Neural crest cell (in vitro differentiated cells): ENCODE results near the gene DOCK3. TPM values are rescaled to one million over a fixed set of nuclear protein-coding genes. Genes with fewer than 3 reads are reported as not detected.

Experiments
- DNase-seq: peaks from one replicate; pipeline ENCODE4 v3.0.0; 2021; ENCODE audit warnings: low read depth, mixed read lengths, low spot score
- H3K27ac Mint-ChIP-seq: one replicate; pipeline ENCODE4 v1.8.0; 2021; ENCODE audit warnings: mild to moderate bottlenecking, mixed read lengths; ENCODE audit not compliant: unreplicated experiment
- H3K27me3 Mint-ChIP-seq: 2 replicates; pipeline ENCODE4 v1.8.0; 2021; ENCODE audit warnings: low read depth, mild to moderate bottlenecking, mixed read lengths
- H3K36me3 Mint-ChIP-seq: 2 replicates; pipeline ENCODE4 v1.8.0; 2021; ENCODE audit warnings: low read depth, mild to moderate bottlenecking, mixed read lengths
- H3K4me1 Mint-ChIP-seq: 2 replicates; pipeline ENCODE4 v1.8.0; 2021; ENCODE audit warnings: mixed read lengths
- H3K4me3 Mint-ChIP-seq: one replicate; pipeline ENCODE4 v1.8.0; 2021; ENCODE audit warnings: mild to moderate bottlenecking, mixed read lengths
- H3K9me3 Mint-ChIP-seq: 2 replicates; pipeline ENCODE4 v1.8.0; 2021; ENCODE audit warnings: mixed read lengths
- CTCF ChIP-seq: fragments of 200-600 bp; sonication (generic); conservative IDR thresholded peaks from 2 replicates; pipeline ENCODE4 v1.5.0; 2021; ENCODE audit warnings: antibody characterized with exemption, mild to moderate bottlenecking
- total RNA-seq: library from RNA; stranded (reverse); gene quantifications from 2 replicates; pipeline ENCODE4 v1.2.1, GENCODE V29; 2021

Gene DOCK3
- total RNA-seq, 1 donor from 2014 or later: 5.0 TPM

DNA sequence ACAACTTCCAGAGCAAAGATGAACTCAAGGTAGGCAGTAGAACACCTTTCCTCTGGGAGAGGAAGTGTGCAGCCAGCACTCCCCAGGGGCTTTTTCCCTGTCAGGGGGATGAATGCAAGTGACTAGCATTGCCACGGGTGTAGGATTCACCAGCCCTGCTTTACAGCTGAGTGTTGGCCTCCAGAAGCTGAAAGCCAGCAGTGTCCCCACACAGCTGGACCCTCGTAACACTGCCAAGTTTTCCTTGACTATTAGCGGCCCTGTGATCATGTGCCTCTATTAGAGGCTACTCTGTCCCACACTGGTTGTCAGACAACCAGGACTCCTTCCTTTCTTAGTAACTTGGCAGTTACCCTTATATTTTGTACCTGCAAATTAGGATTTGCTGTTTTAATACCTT, 605.4 kb downstream of the DOCK3 start:
- no peak overlapping the region for H3K27ac Mint-ChIP-seq
- peaks cover 11% of the 10 kb centered on the region for H3K4me1 Mint-ChIP-seq
- DNase-seq: no peak
- no peak overlapping the region for H3K4me3 Mint-ChIP-seq
- no peak for TF ChIP-seq CTCF
- H3K9me3 Mint-ChIP-seq: peaks cover 10% of the 10 kb centered on the region
- H3K27me3 Mint-ChIP-seq: no peaks in the 10 kb centered on the region
- H3K36me3 Mint-ChIP-seq: peaks cover 11% of the 10 kb centered on the region

DNA sequence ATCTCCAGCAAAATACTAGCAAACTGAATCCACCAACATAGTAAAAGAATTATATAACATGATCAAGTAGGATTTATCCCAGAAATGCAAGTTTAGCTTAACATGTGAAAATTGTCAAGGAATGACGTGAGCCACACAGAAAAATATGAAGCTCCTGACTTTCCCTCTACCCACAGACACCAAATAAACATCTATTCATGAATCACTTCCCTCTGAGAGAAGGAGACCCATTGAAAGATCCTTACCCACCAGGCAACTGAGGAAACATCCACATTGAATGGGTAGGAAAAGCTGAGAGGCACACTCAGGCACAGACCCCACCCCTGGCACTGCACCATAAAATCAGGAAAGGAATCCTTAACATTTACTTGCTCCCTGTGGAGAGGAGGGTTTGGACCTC, 608.2 kb downstream of the DOCK3 start:
- no peak overlapping the region for H3K27ac Mint-ChIP-seq
- no peak overlapping the region for H3K4me3 Mint-ChIP-seq
- H3K36me3 Mint-ChIP-seq: peaks cover 22% of the 10 kb centered on the region
- DNase-seq: no peak
- no peaks in the 10 kb centered on the region for H3K27me3 Mint-ChIP-seq
- peaks cover 18% of the 10 kb centered on the region for H3K9me3 Mint-ChIP-seq
- TF ChIP-seq CTCF: no peak
- H3K4me1 Mint-ChIP-seq: no peaks in the 10 kb centered on the region

- DNase-seq: no peak
- Mint-ChIP-seq H3K36me3 (peaks cover 22% of the 10 kb centered on the region), H3K27me3 (no peaks in the 10 kb centered on the region), H3K4me1 (no peaks in the 10 kb centered on the region), H3K9me3 (peaks cover 18% of the 10 kb centered on the region), H3K4me3 (no peak overlapping the region), H3K27ac (no peak overlapping the region)
- no peak for TF ChIP-seq CTCF
These were observed 608.7 kb downstream of the DOCK3 start for GRCh38 chr3:51283421-51283820.

DNA sequence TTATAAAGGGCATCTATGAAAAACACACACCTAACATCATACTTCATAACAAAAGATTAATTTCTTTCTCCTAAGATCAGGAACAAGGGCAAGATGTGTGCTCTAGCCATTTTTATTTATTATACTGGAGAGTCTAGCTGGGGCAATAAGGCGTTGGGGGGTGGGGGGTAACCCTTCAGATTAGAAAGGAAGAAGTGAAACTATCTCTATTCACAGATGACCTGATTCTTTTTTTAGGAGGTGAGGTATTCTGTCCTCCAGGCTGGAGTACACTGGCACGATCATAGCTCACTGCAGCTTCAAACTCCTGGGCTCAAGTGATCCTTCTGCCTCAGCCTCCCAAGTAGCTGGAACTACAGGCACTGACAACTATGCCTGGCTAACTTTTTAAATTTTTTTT, 620.9 kb downstream of the DOCK3 start:
- TF ChIP-seq CTCF: no peak
- H3K4me1 Mint-ChIP-seq: no peaks in the 10 kb centered on the region
- no peak overlapping the region for H3K27ac Mint-ChIP-seq
- H3K4me3 Mint-ChIP-seq: no peak overlapping the region
- no peak for DNase-seq
- H3K9me3 Mint-ChIP-seq: peaks cover 9% of the 10 kb centered on the region
- H3K27me3 Mint-ChIP-seq: no peaks in the 10 kb centered on the region
- peaks cover 15% of the 10 kb centered on the region for H3K36me3 Mint-ChIP-seq

DNA sequence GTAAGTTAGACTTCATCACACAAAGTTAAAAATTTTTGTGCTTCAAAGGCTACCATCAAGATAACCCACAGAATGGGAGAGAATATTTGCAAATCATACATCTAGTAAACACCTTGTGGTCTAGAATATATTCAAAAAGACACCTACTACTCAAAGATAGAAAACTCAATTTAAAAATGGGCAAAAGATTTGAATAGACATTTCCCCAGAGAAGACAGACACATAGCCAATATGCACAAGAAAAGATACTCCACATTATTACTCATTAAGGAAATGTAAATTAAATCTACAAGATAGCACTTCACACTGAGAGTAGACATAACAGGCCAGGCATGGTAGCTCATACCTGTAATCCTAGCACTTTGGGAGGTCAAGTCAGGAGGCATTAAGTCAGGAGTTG, 622.6 kb downstream of the DOCK3 start:
- TF ChIP-seq CTCF: no peak
- H3K4me1 Mint-ChIP-seq: no peaks in the 10 kb centered on the region
- peaks cover 8% of the 10 kb centered on the region for H3K9me3 Mint-ChIP-seq
- peaks cover 14% of the 10 kb centered on the region for H3K36me3 Mint-ChIP-seq
- H3K27ac Mint-ChIP-seq: no peak overlapping the region
- no peaks in the 10 kb centered on the region for H3K27me3 Mint-ChIP-seq
- no peak overlapping the region for H3K4me3 Mint-ChIP-seq
- no peak for DNase-seq

DNA sequence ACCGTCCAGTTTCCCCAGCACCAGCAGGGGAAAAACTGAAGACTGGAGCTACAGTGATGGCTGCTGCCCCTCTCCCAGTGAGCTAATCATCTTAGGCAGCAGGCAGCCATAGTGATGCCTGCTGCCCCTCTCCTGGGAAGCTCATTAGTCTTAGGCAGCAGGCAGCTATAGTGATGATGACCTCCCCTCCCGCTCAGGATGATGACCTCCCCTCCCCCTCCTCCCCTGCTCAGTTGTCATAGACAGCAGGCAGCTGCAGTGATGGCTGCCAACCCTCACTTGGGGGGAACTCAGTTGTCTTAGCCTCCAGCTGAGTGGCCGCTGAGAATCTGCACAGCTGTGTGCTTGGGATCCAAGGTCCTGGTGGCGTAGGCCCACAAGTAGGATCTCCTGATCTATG, 629.5 kb downstream of the DOCK3 start:
- Mint-ChIP-seq H3K27me3 (no peaks in the 10 kb centered on the region), H3K27ac (no peak overlapping the region), H3K4me1 (peaks cover 8% of the 10 kb centered on the region), H3K4me3 (no peak overlapping the region), H3K9me3 (peaks cover 17% of the 10 kb centered on the region), H3K36me3 (peaks cover 30% of the 10 kb centered on the region)
- TF ChIP-seq CTCF: no peak
- no peak for DNase-seq
